Measurements from ENCODE around the gene ST7. TPM values are rescaled to one million over a fixed set of nuclear protein-coding genes. Genes with fewer than 3 reads are reported as not detected.
A peak's percentile ranks its signal among the peaks of the same experiment; 100 is the strongest.

Gene ST7
- total RNA-seq, 1 experiment from 2014 or later, result 12.4 TPM

DNA sequence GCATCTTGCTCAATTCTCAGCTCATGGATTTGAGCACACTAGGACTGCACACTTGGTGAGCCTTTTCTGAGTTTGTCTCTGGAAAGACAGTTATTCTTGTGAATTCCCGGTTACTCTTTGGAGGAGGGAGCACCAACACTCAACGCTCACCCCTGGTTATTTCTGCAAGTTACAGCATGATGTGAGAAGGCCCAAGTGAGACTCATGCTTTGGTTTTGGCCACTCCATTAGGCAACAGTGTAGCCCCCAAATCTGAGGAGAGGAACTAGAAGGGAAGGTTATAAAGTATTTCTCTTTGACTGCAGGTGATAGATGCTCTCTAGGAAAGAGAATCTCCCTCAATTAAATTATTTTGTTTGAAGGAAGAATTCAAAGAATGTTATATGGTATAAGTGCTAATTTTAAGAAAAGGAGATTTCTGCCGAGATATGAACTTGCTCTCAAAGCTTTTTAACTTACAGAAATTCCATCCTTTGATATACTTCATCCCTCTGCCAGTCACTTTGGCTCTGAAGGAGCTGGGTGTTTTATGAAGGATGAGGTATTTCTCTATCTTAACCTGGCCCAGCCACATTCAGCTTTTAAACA, 186.2 kb downstream of the ST7 start:
- H3K27ac Mint-ChIP-seq, result peak overlapping the region; percentile 83
- CTCF ChIA-PET, result interaction anchor here (1.1 to 1.8 kb wide), 3 partner anchors 13 to 151 kb away, joined by 3 to 6 read pairs (median 4); no protein-coding TSS in a partner anchor
- no peak overlapping the region for H3K4me3 Mint-ChIP-seq

DNA sequence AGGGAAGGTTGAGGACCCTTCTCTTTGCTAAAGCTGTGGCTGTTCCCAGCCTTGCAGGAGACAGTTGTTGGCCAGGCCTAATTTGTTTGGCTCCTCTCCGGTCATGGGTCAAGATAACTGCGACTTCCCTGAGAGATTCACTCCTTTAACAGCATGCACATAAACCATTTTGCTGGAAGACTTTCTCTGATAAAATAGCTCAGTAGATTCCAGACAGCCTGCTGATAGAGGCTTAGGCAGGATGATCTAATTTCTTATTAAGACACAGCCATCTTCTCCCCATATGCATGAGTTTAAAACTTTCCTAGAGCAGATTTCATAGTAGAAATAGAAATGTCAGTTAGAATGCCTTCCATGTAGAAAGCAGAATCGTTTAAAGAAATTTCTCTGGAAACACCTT, 187.6 kb downstream of the ST7 start:
- DNase-seq (ENCODE audit: low spot score) (no peak), ATAC-seq (no peak)
- Mint-ChIP-seq H3K36me3 (no peaks in the 10 kb centered on the region), H3K27me3 (ENCODE audit: low read depth) (no peaks in the 10 kb centered on the region), H3K9me3 (no peaks in the 10 kb centered on the region), H3K27ac (peak overlapping the region; percentile 11; the same call in 1 of the 2 replicates), H3K4me3 (no peak overlapping the region), H3K4me1 (peaks cover 66% of the 10 kb centered on the region)
- ChIA-PET POLR2A (no interaction called here), CTCF (interaction anchor here (0.9 kb wide), 1 partner anchor 16 kb away, joined by 4 read pairs; no protein-coding TSS in a partner anchor)
- TF ChIP-seq SMAD4 (CRISPR knock-in tag; IDR thresholded peaks at IDR 0.05), result no peak
- no peak for TF ChIP-seq GTF2I (CRISPR knock-in tag; conservative IDR thresholded peaks at IDR 0.05)
- TF ChIP-seq, protein P1, sequence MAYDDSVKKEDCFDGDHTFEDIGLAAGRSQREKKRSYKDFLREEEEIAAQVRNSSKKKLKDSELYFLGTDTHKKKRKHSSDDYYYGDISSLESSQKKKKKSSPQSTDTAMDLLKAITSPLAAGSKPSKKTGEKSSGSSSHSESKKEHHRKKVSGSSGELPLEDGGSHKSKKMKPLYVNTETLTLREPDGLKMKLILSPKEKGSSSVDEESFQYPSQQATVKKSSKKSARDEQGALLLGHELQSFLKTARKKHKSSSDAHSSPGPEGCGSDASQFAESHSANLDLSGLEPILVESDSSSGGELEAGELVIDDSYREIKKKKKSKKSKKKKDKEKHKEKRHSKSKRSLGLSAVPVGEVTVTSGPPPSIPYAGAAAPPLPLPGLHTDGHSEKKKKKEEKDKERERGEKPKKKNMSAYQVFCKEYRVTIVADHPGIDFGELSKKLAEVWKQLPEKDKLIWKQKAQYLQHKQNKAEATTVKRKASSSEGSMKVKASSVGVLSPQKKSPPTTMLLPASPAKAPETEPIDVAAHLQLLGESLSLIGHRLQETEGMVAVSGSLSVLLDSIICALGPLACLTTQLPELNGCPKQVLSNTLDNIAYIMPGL (CRISPR knock-in tag; IDR thresholded peaks at IDR 0.05), result no peak
- no peak for TF ChIP-seq ZNF219 (CRISPR knock-in tag; IDR thresholded peaks at IDR 0.05; ENCODE audit: borderline replicate concordance)
- no peak for TF ChIP-seq ETV6 (CRISPR knock-in tag; IDR thresholded peaks at IDR 0.05)
- TF ChIP-seq ZBTB21 (CRISPR knock-in tag; IDR thresholded peaks at IDR 0.05; ENCODE audit: borderline replicate concordance), result no peak
- TF ChIP-seq, protein P2, sequence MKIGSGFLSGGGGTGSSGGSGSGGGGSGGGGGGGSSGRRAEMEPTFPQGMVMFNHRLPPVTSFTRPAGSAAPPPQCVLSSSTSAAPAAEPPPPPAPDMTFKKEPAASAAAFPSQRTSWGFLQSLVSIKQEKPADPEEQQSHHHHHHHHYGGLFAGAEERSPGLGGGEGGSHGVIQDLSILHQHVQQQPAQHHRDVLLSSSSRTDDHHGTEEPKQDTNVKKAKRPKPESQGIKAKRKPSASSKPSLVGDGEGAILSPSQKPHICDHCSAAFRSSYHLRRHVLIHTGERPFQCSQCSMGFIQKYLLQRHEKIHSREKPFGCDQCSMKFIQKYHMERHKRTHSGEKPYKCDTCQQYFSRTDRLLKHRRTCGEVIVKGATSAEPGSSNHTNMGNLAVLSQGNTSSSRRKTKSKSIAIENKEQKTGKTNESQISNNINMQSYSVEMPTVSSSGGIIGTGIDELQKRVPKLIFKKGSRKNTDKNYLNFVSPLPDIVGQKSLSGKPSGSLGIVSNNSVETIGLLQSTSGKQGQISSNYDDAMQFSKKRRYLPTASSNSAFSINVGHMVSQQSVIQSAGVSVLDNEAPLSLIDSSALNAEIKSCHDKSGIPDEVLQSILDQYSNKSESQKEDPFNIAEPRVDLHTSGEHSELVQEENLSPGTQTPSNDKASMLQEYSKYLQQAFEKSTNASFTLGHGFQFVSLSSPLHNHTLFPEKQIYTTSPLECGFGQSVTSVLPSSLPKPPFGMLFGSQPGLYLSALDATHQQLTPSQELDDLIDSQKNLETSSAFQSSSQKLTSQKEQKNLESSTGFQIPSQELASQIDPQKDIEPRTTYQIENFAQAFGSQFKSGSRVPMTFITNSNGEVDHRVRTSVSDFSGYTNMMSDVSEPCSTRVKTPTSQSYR (CRISPR knock-in tag; IDR thresholded peaks at IDR 0.05), result no peak
- TF ChIP-seq GRHL2 (CRISPR knock-in tag; IDR thresholded peaks at IDR 0.05; ENCODE audit: insufficient replicate concordance, severe bottlenecking), result no peak
- TF ChIP-seq, protein P3, sequence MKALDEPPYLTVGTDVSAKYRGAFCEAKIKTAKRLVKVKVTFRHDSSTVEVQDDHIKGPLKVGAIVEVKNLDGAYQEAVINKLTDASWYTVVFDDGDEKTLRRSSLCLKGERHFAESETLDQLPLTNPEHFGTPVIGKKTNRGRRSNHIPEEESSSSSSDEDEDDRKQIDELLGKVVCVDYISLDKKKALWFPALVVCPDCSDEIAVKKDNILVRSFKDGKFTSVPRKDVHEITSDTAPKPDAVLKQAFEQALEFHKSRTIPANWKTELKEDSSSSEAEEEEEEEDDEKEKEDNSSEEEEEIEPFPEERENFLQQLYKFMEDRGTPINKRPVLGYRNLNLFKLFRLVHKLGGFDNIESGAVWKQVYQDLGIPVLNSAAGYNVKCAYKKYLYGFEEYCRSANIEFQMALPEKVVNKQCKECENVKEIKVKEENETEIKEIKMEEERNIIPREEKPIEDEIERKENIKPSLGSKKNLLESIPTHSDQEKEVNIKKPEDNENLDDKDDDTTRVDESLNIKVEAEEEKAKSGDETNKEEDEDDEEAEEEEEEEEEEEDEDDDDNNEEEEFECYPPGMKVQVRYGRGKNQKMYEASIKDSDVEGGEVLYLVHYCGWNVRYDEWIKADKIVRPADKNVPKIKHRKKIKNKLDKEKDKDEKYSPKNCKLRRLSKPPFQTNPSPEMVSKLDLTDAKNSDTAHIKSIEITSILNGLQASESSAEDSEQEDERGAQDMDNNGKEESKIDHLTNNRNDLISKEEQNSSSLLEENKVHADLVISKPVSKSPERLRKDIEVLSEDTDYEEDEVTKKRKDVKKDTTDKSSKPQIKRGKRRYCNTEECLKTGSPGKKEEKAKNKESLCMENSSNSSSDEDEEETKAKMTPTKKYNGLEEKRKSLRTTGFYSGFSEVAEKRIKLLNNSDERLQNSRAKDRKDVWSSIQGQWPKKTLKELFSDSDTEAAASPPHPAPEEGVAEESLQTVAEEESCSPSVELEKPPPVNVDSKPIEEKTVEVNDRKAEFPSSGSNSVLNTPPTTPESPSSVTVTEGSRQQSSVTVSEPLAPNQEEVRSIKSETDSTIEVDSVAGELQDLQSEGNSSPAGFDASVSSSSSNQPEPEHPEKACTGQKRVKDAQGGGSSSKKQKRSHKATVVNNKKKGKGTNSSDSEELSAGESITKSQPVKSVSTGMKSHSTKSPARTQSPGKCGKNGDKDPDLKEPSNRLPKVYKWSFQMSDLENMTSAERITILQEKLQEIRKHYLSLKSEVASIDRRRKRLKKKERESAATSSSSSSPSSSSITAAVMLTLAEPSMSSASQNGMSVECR (CRISPR knock-in tag; IDR thresholded peaks at IDR 0.05; ENCODE audit: borderline replicate concordance), result no peak
- TF ChIP-seq TCF7 (CRISPR knock-in tag; IDR thresholded peaks at IDR 0.05; ENCODE audit: low read depth), result no peak
- TF ChIP-seq, protein P4, sequence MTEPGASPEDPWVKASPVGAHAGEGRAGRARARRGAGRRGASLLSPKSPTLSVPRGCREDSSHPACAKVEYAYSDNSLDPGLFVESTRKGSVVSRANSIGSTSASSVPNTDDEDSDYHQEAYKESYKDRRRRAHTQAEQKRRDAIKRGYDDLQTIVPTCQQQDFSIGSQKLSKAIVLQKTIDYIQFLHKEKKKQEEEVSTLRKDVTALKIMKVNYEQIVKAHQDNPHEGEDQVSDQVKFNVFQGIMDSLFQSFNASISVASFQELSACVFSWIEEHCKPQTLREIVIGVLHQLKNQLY (CRISPR knock-in tag; IDR thresholded peaks at IDR 0.05), result no peak
- TF ChIP-seq FOXP1 (CRISPR knock-in tag; IDR thresholded peaks at IDR 0.05; ENCODE audit: borderline replicate concordance), result no peak
- TF ChIP-seq, protein P5, sequence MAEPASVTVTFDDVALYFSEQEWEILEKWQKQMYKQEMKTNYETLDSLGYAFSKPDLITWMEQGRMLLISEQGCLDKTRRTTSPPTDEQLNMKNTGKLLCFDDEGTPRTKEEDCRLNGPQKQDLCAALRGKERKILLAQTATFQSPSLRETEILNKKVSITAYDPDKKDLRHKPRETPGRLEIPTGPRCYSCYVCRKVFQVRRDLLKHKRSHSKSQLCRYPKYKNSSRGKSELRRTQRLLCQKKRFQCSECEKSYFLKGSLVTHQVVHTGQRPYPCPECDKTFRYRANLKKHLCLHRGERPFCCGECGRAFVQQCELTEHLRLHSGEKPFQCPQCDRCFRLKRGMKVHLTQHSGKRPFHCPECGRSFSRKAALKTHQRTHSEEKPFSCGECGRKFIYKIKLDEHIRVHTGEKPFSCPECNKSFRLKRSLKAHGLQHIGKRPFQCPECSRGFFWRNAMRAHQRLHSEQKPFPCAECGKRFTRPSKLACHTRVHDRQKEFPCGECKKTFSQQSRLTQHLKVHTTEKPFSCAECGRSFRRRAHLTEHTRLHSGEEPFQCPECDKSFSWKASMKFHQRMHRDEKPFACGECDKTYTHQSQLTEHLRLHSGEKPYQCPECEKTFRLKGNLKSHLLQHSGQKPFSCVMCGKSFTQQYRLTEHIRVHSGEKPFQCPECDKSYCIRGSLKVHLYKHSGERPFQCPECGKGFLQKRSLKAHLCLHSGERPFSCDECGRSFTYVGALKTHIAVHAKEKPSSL (CRISPR knock-in tag; conservative IDR thresholded peaks at IDR 0.05), result no peak
- no peak for TF ChIP-seq NR3C1 (CRISPR knock-in tag; conservative IDR thresholded peaks at IDR 0.05; ENCODE audit: low read depth)
- no peak for TF ChIP-seq IRF2 (CRISPR knock-in tag; IDR thresholded peaks at IDR 0.05; ENCODE audit: borderline replicate concordance, low read depth)

More for the DNA sequence above, 186.2 kb downstream of the ST7 start:
- POLR2A ChIA-PET, result interaction anchor here (0.7 kb wide), 1 partner anchor 10 kb away, joined by 3 read pairs; no protein-coding TSS in a partner anchor
- DNase-seq (ENCODE audit: low spot score) (no peak), ATAC-seq (peak; percentile 57)
- H3K4me1 Mint-ChIP-seq, result peaks cover 69% of the 10 kb centered on the region
- no peaks in the 10 kb centered on the region for H3K9me3 Mint-ChIP-seq
- H3K27me3 Mint-ChIP-seq (ENCODE audit: low read depth), result no peaks in the 10 kb centered on the region
- no peaks in the 10 kb centered on the region for H3K36me3 Mint-ChIP-seq
- TF ChIP-seq ZBTB21 (CRISPR knock-in tag; IDR thresholded peaks at IDR 0.05; ENCODE audit: borderline replicate concordance) (no peak), NFE2L1 (CRISPR knock-in tag; IDR thresholded peaks at IDR 0.05) (no peak)

Measured in WTC11 (cell line).